NCI-H1930 (cell line): Measurements from ENCODE around the gene INKA2.

Source experiments
- DNase-seq, 2 experiments: peaks; one replicate each; lab custom pipeline; 2025; lab: John Stamatoyannopoulos, UW

The INKA2 gene

DNA sequence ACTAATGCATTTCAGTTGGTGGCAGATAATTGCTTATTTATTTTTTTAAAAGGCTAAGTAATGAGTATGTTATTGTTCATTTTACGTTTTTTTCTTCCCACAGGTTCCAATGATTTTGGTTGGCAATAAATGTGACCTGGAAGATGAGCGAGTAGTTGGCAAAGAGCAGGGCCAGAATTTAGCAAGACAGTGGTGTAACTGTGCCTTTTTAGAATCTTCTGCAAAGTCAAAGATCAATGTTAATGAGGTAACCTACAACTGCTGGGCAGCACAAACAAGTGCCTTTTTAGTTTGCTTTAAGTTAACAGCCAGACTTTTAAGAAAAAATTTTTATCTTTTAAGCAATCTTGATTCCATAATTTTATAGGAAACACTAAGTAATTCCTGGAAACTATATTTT is 35.0 kb downstream of the INKA2 start:
- no peak for DNase-seq

DNA sequence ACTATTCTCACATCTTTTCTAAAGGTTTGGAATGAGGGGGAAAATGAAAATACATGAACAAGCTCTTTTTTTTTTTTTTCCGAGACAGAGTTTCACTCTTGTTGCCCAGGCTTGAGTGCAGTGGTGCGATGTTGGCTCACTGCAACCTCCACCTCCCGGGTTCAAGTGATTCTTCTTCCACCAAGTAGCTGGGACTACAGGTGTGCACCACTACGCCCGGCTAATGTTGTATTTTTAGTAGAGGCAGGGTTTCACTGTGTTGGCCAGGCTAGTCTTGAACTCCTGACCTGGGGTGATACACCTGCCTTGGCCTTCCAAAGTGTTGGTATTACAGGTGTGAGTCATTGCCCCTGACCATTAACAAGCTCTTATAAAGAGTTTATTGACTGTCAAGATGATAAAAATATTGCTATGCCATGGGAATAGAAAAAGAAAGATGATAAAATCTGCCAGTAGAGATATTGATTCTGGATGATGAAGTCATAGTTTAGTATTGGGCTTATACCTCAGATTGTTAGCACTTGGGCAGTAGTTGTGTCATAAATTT is 36.6 kb downstream of the INKA2 start:
- DNase-seq: no peak

DNA sequence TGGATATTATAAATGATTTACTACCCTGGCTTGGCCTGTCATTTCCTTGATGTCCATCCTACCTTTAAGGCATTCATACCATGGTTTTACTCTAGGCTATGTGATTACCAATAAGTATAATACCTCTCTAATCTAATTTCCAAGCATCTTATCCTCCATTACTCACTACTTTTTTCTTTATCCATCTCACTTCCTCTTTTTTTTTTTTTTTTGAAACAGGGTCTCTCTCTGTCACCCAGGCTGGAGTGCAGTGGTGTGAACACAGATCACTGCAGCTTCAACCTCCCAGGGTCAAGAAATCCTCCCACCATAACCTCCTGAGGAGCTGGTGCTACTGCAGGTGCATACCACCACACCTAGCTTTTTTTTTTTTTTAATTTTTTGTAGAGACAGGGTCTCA is 39.9 kb downstream of the INKA2 start:
- DNase-seq: no peak

DNA sequence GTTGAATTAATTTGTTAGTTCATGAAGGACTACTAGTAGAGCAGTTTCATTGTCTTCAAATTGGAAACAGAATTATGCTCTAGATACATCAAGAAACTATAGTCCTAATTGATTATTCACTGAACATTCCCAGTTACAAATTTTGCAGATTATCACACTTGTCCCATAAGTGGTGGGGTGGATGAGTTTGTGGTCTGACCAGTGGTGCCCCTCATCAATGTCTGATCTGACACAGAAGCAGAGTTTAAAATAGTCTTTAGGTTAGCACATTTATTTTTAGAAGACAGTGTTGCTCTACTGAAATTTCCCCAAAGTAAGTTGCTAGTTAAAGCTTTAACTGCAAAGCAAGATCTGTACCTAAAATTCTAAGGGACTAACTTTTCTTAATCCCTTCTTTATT is 42.9 kb downstream of the INKA2 start:
- no peak for DNase-seq

DNA sequence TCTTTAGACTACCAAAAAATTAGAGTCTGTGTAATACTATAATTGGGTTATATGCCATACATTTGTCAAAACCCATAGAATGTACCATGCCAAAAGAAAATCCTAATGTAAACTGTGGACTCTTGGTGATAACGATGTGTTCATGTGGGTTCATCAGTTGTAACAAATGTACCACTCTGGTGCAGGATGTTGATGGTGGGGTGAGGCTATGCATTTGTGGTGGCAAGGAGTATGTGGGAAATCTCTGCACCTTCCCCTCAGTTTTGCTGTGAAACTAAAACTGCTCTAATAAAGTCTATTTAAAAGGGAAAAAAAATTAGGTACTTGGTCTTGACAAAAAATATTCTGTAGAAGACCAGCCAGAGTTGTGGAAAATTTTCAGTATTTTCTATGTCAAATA is 43.4 kb downstream of the INKA2 start:
- no peak for DNase-seq

DNA sequence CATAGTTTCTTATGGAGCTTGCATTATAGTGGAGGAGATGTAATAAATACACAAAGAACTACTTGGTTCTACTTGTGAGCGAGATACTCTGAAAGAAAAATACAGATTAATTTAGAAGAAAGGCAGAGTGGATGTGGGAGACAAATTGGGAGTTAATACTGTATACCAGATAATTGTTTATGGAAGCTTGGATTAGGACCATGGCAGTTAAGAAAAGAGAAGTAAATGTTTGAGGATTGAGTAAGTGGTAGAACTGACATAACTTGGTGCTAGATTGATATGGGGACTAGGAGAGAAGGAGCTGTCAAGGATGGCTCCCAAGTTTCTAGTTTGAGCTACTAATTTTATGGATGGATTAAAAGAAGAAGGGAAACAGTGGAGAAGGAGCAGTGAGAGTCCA is 47.3 kb downstream of the INKA2 start:
- DNase-seq: no peak

DNA sequence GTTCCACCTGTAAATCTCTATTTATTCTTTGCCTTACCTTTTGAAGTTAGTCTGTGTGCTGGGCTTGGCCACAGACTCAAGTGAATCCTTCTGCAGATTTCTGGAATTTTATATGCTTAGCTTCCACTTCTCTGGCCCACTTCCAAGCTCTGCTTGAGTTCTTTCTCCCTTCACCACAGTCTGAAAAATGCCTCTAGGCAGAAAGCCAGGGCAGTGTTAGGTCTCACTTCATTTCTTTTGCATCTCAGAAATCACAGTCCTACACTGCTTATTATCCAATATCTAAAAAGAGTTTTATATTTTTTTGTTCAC is 48.9 kb downstream of the INKA2 start:
- DNase-seq: no peak
